Activated CD4-positive, CD25-positive, alpha-beta regulatory T cell (primary cell): ENCODE results near the gene KCNV2.
"Not testable (repeated sequence)": the region's sequence is repeated elsewhere in the genome, so short reads cannot be mapped to it uniquely, and the experiment has no call there.

ENCODE experiments used
- DNase-seq, 4 experiments: peaks; one replicate each; lab custom pipeline; 2025; lab: John Stamatoyannopoulos, UW

KCNV2 gene

GRCh38 chr9:2717385-2717784, at the start of gene KCNV2:
KCNV2 (plus strand) TSS chr9:2717510; CDS start chr9:2717740, 230 bp downstream.
- DNase-seq: no peak

GRCh38 chr9:2673161-2673560, 44.1 kb upstream of the KCNV2 start:
- no peak for DNase-seq

GRCh38 chr9:2674141-2674824, 43.0 kb upstream of the KCNV2 start:
- DNase-seq: no peak

DNA sequence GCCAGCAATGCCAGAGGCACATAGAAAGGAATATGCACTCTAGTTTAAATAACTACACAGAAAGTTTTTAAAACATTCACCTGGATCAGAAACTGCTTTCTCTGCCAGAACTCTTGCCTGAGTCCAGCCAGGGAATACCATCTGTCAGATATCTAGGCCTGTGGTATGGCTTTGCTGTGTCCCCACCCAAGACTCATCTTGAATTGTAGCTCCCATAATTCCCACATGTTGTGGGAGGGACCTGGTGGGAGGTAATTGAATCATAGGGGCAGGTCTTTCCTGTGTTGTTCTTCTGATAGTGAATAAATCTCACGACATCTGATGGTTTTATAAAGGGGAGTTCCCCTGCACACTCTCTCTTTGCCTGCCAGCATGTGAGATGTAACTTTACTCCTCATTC, 41.5 kb upstream of the KCNV2 start:
- DNase-seq: no peak

GRCh38 chr9:2676466-2676865, 40.8 kb upstream of the KCNV2 start:
- no peak for DNase-seq

- DNase-seq: no peak
These were observed 39.1 kb upstream of the KCNV2 start for GRCh38 chr9:2677915-2678889.

GRCh38 chr9:2679011-2679410, 38.3 kb upstream of the KCNV2 start:
- no peak for DNase-seq

DNA sequence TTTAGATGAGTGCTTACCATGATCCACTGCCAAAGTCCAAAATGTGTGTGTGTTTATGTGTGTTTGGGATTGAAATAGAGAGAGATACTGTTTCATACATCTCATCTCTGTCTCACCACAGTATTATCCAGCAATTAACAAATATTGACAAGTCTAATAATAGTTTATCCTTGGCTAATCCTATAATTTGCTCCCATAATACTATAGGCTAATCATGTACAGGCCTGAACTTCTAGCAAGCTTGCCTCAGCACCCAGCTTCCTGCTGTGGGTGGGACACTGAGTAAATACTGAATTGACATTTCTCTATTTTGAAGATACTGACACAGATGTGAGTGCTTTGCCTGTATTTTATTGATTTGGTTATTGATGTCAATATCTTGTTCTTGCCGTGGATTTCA, 35.3 kb upstream of the KCNV2 start:
- DNase-seq: no peak

- DNase-seq: no peak
These were observed 30.4 kb upstream of the KCNV2 start for GRCh38 chr9:2686911-2687310.

DNA sequence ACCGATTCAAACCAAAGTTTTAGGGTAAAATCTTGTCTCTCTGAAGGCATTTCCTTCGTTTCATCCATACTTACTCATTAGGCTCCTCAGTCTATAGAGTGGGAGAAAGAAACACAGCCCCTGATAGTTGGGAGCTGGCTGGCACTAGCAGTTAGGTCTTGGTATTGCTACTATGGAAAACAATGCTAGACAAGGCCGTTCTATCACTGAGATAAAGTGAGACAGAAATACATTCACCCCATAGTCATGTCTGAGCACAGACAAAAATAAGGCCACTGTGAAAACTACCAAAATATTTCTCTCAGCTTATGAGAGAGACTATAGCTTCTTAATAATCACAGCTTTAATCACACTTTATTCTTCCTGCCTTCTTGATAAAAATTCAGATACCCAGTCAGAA, 28.7 kb upstream of the KCNV2 start:
- DNase-seq: no peak

DNA sequence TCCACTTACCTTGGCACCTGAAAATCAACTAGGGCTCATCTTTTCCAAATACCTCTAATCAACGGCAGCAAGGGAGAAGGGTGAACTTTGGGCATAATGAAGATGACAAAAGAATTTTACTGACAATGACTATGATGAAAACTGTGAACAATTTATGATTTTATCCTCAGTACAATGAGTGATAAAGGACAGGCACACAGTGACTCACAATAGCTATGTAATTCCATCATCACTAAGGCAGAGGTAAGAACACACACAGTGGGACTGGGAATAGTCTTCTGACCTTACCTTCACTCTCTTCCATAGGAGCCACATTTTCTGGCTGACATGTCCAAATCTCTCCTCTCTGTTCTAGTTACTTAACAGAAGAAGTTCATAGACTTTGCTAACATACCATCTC, 26.1 kb upstream of the KCNV2 start:
- DNase-seq: no peak

- no peak for DNase-seq
These were observed 25.7 kb upstream of the KCNV2 start for GRCh38 chr9:2691626-2692025.

- no peak for DNase-seq
These were observed 24.3 kb upstream of the KCNV2 start for GRCh38 chr9:2693056-2693455.

GRCh38 chr9:2697492-2697891, 19.8 kb upstream of the KCNV2 start:
- no peak for DNase-seq

DNA sequence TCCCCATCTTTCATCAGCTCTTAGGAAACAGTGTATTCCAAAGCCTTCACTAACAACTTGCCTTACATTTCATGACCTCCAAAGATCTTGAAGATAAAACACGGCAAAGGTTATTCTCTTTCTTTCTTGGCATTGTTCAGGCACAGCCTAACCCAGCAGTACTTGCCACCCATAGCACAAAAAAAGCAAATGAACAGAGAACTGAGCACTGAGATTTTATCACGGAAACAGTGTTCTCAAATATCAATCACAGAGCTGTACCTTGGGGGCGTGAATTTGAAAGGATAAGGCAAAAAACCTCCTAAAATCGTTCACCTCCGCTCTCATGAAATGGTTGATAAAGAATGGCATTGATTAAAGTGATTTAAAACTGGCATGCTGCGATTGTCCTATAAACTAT, 16.9 kb upstream of the KCNV2 start:
- no peak for DNase-seq

DNA sequence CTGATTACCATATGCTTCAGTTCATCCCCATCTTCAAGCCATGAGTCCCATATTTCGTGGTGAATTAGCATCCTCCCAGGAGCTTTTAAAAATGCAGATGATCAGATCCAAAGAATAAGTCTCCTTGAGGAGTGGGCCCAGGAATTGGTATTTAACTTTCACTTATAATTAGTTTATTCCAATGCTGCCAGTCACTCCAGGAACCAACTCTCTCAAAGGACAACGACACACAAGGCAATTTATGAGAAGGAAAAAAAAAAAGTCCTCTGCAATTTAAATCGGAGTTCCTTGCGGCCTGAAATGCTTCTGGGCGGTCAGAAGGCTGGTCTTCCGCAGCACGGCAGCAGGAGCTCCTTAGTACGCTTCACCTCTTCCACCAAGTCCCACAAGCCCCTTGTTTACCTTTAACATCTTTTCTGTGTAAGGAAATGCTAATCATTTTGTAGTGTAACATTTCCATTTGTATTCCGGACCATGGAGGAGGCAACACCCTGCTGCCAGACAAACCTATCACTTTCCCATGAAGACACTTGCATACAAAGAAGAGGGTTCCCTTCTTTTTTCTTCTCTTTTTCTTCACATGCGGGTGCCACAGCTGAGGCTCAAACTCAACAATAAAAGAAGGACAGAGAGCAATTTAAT, 16.3 kb upstream of the KCNV2 start:
- DNase-seq: no peak

DNA sequence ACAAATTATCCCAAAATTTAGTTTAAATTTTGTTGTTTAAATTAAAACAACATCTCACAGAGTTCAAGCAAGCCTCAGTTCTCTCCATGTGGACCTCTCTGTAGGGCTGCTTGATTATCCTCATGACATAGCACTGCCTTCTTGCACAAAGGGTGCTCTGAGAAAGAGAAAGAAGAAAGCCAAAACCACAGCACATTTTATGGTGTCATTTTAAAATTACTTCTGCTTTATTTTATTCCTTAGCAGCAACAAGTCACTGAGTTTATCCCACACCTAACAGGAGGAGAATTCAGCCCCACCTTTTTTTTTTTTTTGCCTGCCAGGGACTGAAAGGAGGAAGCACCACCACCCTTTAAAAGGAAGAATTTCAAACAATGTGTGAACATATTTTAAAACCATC, 12.8 kb upstream of the KCNV2 start:
- DNase-seq: no peak

DNA sequence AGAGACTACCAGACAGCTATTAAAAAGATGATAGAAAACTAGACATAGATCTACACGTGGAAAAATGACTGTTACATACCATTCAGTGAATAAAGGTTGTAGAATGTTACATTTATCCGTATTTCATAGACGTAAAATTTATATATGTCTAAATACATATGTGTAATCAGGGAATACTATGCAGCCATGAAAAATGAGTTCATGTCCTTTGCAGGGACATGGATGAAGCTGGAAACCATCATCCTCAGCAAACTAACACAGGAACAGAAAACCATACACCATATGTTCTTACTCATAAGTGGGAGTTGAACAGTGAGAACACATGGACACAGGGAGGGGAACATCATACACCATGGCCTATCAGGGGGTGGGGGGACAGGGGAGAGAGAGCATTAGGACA, 10.1 kb upstream of the KCNV2 start:
- not testable (repeated sequence) for DNase-seq

DNA sequence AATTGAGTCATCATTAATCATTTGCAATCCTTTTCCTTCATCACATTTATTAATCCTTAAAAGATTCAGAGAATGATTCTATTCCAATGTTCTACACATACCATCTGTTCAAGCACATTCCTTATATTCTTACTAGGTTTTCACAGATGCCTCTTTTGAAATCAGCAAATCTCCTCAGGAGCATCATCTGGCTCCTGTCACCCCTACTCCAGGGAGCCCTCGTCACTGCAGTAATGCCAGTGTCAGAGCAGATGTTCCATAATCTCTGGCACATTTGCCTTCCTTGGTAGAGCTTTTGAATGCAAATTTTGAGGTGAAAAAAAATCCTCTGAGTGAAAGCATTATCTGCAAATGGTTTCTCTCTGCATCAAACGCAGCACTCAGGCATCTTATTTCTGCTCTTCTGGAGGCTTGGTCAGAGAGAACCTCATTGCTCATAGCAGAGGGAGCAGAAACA, 7.6 kb upstream of the KCNV2 start:
- DNase-seq: no peak

DNA sequence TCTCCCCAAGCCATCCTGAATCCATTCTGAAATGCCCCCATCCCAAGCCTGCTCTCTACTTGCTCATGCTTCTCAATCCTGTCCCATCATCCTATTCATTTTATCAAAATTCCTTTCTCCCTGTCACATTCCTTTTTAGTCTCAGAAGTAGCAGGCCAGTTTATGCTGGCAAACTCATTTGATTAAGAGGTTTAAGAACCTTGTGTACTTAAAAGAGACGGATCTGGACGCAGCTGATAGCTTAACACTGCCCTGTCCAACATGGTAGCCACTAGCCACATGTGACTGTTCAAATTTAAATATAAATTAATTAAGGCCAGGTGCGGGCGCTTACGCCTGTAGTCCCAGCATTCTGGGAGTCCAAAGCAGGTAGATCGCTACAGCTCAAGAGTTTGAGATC, 5.6 kb upstream of the KCNV2 start:
- no peak for DNase-seq

DNA sequence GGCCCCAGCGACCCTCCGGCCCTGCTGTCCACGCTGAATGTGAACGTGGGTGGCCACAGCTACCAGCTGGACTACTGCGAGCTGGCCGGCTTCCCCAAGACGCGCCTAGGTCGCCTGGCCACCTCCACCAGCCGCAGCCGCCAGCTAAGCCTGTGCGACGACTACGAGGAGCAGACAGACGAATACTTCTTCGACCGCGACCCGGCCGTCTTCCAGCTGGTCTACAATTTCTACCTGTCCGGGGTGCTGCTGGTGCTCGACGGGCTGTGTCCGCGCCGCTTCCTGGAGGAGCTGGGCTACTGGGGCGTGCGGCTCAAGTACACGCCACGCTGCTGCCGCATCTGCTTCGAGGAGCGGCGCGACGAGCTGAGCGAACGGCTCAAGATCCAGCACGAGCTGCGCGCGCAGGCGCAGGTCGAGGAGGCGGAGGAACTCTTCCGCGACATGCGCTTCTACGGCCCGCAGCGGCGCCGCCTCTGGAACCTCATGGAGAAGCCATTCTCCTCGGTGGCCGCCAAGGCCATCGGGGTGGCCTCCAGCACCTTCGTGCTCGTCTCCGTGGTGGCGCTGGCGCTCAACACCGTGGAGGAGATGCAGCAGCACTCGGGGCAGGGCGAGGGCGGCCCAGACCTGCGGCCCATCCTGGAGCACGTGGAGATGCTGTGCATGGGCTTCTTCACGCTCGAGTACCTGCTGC, 839 bp downstream of the KCNV2 start:
- no peak for DNase-seq

DNA sequence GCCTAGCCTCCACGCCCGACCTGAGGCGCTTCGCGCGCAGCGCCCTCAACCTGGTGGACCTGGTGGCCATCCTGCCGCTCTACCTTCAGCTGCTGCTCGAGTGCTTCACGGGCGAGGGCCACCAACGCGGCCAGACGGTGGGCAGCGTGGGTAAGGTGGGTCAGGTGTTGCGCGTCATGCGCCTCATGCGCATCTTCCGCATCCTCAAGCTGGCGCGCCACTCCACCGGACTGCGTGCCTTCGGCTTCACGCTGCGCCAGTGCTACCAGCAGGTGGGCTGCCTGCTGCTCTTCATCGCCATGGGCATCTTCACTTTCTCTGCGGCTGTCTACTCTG, 1.4 kb downstream of the KCNV2 start:
- DNase-seq: no peak
